HepG2 (cell line): ENCODE measurements around the gene TACC2.

Experiments used
- ATF1 ChIP-seq: IDR thresholded peaks from 2 replicates; pipeline ENCODE4 v1.6.1; 2016; ENCODE audit warnings: mild to moderate bottlenecking, control low read depth
- CEBPB ChIP-seq: IDR thresholded peaks from 2 replicates; pipeline ENCODE4 v1.6.1; 2011; ENCODE audit warnings: low read depth, low read length, improper control_type of control experiment, borderline replicate concordance
- EP300 ChIP-seq, 3 experiments: sonication (generic) in 1 of 3; formaldehyde crosslinking in 1 of 3; IDR thresholded peaks; 2 replicates each; pipeline versions ENCODE4 v1.5.1 to v1.6.1; 2011 to 2020; ENCODE audit warnings: low read depth in 2 of 3, low read length in 2 of 3, borderline replicate concordance in 1 of 3, improper control_type of control experiment in 1 of 3, mild to moderate bottlenecking in 1 of 3, missing genetic modification reagents in 1 of 3, moderate library complexity in 1 of 3
- FOXA1 ChIP-seq, 2 experiments: fragments of 450-650 bp in 1 of 2; sonication (generic) in 1 of 2; formaldehyde crosslinking in 1 of 2; IDR thresholded peaks; 2 replicates each; pipeline versions ENCODE4 v1.4.0 to v1.6.1; 2016 to 2020; ENCODE audit warnings: missing genetic modification reagents in 1 of 2
- HDAC2 ChIP-seq: sonication (generic); formaldehyde crosslinking; IDR thresholded peaks from 2 replicates; pipeline ENCODE4 v1.4.0; 2020; ENCODE audit warnings: missing genetic modification reagents
- IKZF4 ChIP-seq: sonication (generic); formaldehyde crosslinking; IDR thresholded peaks from 2 replicates; pipeline ENCODE4 v1.5.1; 2020; ENCODE audit warnings: borderline replicate concordance, mild to moderate bottlenecking, low read depth, missing genetic modification reagents; ENCODE audit errors: not compliant biosample characterization
- KDM1A ChIP-seq: IDR thresholded peaks from 2 replicates; pipeline ENCODE4 v1.6.1; 2016; ENCODE audit warnings: missing compliant biosample characterization
- NR3C1 ChIP-seq: sonication (generic); formaldehyde crosslinking; IDR thresholded peaks from 2 replicates; pipeline ENCODE4 v1.4.0; 2020; ENCODE audit warnings: missing genetic modification reagents
- SIX4 ChIP-seq: sonication (generic); formaldehyde crosslinking; IDR thresholded peaks from 2 replicates; pipeline ENCODE4 v1.4.0; 2020; ENCODE audit warnings: missing genetic modification reagents
- SMARCE1 ChIP-seq: fragments of 450-650 bp; IDR thresholded peaks from 2 replicates; pipeline ENCODE4 v1.6.1; 2017; ENCODE audit warnings: borderline replicate concordance
- TF ChIP-seq, protein P1 (sequence below): sonication (generic); formaldehyde crosslinking; conservative IDR thresholded peaks from 2 replicates; pipeline ENCODE4 v1.4.0; 2020; ENCODE audit warnings: missing genetic modification reagents
- TF ChIP-seq, protein P2 (sequence below), 2 experiments: sonication (generic) in 1 of 2; formaldehyde crosslinking in 1 of 2; IDR thresholded peaks; 2 replicates each; pipeline versions ENCODE4 v1.5.1 to v1.6.1; 2011 to 2020; ENCODE audit warnings: borderline replicate concordance in 1 of 2, low read depth in 1 of 2, low read length in 1 of 2, mild to moderate bottlenecking in 1 of 2, missing genetic modification reagents in 1 of 2, moderate library complexity in 1 of 2
- TF ChIP-seq, protein P3 (sequence below): sonication (generic); formaldehyde crosslinking; IDR thresholded peaks from 2 replicates; pipeline ENCODE4 v1.4.0; 2020; ENCODE audit warnings: missing genetic modification reagents

DNA sequence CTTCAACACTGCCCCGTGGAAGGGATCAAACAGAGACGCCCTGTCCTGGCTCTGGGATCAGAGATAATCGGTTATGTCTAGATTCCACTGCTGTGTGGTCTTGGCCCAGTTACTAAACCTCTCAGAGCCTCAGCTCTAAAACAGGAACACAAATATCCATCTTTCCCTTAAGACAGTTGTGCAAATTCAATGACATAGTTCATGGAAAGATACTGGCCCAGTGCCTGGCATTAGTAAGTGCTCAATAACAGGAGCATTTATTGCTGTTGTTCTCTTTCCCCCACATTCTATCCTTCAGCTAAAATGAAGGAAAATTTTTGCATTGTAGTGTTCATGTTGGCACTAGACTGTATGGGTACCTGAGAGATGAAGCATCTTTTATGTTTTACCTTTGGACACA lies 58.6 kb downstream of the TACC2 start:
- TF ChIP-seq, protein P1, sequence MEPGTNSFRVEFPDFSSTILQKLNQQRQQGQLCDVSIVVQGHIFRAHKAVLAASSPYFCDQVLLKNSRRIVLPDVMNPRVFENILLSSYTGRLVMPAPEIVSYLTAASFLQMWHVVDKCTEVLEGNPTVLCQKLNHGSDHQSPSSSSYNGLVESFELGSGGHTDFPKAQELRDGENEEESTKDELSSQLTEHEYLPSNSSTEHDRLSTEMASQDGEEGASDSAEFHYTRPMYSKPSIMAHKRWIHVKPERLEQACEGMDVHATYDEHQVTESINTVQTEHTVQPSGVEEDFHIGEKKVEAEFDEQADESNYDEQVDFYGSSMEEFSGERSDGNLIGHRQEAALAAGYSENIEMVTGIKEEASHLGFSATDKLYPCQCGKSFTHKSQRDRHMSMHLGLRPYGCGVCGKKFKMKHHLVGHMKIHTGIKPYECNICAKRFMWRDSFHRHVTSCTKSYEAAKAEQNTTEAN, result no peak
- TF ChIP-seq IKZF4 (no peak), KDM1A (CRISPR knock-in tag) (no peak), FOXA1 (IDR thresholded peaks at IDR 0.05) (no peak), FOXA1 (CRISPR knock-in tag; IDR thresholded peaks at IDR 0.05) (no peak), HDAC2 (no peak), NR3C1 (no peak), CEBPB (no peak), ATF1 (CRISPR knock-in tag) (no peak), SMARCE1 (no peak), EP300 (IDR thresholded peaks at IDR 0.05; ENCODE audit: low read depth in 2 of 2, low read length in 2 of 2) (no peak), EP300 (CRISPR knock-in tag; IDR thresholded peaks at IDR 0.05; ENCODE audit: borderline replicate concordance) (no peak), SIX4 (CRISPR knock-in tag) (no peak)
- TF ChIP-seq, protein P2, sequence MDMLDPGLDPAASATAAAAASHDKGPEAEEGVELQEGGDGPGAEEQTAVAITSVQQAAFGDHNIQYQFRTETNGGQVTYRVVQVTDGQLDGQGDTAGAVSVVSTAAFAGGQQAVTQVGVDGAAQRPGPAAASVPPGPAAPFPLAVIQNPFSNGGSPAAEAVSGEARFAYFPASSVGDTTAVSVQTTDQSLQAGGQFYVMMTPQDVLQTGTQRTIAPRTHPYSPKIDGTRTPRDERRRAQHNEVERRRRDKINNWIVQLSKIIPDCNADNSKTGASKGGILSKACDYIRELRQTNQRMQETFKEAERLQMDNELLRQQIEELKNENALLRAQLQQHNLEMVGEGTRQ (IDR thresholded peaks at IDR 0.05; ENCODE audit: low read depth, low read length), result no peak
- TF ChIP-seq, protein P2 (CRISPR knock-in tag; IDR thresholded peaks at IDR 0.05; ENCODE audit: borderline replicate concordance), result no peak
- TF ChIP-seq, protein P3, sequence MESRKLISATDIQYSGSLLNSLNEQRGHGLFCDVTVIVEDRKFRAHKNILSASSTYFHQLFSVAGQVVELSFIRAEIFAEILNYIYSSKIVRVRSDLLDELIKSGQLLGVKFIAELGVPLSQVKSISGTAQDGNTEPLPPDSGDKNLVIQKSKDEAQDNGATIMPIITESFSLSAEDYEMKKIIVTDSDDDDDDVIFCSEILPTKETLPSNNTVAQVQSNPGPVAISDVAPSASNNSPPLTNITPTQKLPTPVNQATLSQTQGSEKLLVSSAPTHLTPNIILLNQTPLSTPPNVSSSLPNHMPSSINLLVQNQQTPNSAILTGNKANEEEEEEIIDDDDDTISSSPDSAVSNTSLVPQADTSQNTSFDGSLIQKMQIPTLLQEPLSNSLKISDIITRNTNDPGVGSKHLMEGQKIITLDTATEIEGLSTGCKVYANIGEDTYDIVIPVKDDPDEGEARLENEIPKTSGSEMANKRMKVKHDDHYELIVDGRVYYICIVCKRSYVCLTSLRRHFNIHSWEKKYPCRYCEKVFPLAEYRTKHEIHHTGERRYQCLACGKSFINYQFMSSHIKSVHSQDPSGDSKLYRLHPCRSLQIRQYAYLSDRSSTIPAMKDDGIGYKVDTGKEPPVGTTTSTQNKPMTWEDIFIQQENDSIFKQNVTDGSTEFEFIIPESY (CRISPR knock-in tag), result no peak
